ENCODE results near the gene S100A9.

The S100A9 gene

DNA sequence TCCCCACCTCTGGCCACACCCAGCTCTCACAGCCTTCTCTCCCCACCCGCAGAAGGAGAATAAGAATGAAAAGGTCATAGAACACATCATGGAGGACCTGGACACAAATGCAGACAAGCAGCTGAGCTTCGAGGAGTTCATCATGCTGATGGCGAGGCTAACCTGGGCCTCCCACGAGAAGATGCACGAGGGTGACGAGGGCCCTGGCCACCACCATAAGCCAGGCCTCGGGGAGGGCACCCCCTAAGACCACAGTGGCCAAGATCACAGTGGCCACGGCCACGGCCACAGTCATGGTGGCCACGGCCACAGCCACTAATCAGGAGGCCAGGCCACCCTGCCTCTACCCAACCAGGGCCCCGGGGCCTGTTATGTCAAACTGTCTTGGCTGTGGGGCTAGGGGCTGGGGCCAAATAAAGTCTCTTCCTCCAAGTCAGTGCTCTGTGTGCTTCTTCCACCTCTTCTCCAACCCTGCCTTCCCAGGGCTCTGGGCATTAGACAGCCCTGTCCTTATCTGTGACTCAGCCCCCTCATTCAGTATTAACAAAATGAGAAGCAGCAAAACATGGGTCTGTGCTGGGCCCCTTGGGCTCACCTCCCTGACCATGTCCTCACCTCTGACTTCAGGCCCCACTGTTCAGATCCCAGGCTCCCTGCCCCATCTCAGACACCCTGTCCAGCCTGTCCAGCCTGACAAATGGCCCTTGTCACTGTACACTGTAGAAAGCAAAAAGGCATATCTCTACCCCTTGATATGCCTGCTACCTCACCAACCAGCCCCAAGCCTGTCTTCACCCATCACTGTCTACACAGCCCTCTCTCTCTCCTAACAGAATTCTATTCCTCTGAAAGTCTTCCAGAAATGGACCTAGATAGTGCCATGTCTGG is 3.2 kb downstream of the S100A9 start:
- DNase-seq (ENCODE audit: low read depth in 2 of 2), result no peak

DNA sequence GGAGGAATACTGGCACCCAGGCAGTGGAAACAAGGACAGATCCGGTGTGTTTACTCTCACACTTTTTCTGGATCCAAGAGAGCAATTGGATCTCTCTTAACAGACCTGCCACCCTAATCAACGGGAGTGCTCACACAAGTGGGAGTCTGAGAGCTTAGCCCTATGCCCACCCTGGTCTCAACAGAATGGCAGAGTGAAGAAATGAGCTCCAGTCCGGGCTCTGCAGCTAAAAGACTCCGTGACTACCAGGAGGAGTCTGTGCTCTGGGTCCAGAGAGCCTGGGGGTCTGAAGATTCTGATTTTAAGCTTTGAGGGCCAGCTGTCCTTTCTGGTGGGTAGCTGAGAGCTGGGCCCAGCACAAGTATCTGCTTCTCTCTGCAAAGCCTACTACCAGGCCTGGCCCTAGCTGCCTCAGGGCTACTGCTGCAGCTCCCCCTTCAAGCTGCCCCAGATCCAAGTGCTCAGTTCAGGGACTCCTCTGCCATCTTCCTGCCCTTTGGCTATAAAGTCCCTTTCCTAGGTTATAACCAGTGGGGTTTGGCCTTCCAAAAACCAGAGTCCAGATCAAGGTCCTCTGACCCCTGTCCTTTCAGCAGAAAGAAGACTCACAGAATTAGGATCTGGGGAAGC is 3.9 kb downstream of the S100A9 start:
- DNase-seq (ENCODE audit: low read depth in 2 of 2), result no peak

DNA sequence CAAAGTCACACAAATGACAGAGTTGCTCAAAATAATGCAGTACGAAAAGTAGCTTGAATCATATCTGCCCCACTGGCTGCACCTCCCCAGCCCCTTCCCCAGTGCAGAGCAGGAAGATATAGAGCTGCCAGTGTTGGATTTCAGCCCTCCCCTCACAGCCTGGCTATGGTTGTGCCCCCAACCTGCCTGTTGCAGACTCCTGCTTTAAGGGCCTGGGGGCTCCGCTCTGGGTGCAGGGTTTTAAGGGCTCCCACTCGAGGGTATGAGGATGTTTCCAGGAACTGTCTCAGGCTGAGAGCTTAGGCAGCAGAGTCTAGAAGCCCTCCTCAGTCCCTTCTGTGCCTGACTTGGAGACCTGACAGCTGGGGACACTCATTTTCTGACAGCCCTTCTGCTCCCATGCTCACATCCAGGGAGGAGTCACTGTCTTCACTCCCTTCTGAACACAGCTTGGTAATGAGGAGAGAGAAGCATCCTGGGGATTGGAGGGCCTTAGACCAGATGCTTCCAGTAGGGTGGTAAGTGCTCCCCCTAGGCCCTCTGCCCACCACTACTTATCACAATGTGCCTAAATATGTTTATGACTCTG is 4.6 kb downstream of the S100A9 start:
- DNase-seq (ENCODE audit: low read depth in 2 of 2), result no peak

DNA sequence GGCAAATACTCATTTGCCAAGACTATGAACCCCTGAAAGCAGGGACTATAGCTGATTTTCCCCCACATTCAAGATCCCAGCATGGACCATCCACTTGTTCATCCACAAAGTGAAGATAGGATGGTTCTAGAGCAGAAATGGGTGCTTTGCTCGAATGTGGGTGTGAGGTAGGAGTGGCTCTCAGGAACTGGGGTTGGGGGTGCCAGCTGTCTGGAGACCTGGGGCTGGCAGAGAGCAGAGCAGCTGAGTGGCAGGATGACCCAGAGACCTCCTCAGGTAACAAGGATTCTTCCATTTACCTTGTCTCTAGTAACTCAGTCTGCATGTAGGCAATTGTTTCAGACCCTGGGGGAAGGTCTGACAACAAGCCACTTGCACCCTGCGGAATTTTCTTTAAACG is 6.0 kb downstream of the S100A9 start:
- DNase-seq (ENCODE audit: low read depth in 2 of 2), result no peak

DNA sequence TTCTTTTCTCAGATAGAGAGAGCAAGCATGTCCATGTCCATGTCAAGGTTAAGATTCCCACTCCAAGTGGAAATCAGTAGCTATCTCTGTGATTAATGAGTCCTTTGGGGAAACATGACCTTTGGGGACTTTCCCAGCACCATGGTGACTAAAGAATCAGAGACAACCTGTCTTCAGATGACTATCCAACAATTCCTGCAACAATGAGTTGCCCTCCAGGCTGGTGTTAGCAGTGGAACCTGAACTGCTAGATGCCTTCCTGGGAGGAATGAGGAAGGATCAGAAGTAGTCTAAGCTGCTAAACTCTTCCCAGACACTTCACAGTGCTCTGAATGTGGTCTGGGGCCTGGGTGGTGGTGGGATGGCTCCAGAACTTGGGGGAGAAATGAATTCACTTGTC is 6.5 kb downstream of the S100A9 start:
- DNase-seq (ENCODE audit: low read depth in 2 of 2), result no peak

DNA sequence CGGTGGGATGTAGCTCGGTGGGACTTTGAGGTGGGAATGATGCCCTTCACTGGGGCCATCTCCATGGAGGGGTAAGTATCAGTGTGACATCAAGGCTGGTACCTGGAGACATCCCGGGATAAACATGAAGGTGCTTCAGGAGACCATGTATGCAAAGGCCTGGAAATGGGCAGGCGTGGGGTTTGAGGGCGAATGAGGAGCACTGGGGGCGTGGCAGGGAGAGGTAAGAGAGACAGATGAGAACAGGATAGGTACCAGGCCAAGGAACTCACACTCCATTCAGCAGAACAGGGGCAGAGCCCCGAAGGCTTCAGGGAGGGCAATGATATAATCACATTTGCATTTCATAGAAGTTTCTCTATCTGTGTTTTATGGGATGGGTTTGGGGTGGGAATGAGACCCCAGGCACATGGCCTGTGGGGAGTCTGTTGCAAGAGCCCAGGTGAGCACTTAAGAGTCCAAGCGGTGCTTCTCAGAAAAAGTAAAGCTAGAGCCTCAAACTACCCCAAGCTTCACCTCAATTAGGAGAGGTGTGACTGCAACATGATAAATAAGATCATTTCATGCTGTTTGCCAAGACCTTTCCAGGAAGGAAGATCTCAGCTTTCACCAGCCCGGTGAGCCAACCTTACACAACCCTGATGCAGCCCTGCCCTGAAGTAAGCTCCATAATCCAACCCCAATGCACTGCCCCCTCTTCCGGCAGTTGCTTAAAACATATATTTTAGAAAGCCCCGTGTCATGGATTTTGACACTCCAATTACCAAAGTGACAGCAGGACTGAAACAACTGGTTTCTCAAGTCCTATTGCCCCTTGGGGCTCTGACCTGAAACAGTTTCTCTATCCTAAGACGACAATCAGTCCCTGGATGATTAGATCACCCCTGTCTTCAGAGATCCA is 7.4 kb downstream of the S100A9 start:
- DNase-seq (ENCODE audit: low read depth in 2 of 2), result no peak

DNA sequence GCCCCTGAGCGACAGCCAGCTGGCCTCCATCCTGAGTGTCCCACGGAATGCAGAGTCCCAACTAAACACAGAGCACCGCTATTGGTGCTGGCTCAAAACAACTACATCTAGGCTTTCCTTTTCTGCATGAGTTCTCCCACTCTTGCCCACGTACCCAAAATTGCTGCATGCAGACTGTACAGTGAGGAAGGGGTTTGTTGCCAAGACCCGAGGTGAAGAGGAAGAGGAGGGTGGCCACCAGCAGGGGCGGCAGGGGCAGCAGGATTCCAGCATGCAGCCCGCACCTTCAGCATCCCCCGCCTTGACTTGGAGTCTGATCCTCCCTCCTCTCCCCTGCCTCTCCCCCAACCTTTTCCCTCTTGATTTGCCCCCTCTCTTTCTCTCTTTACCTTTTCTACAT is 8.0 kb downstream of the S100A9 start:
- DNase-seq (ENCODE audit: low read depth in 2 of 2), result no peak

DNA sequence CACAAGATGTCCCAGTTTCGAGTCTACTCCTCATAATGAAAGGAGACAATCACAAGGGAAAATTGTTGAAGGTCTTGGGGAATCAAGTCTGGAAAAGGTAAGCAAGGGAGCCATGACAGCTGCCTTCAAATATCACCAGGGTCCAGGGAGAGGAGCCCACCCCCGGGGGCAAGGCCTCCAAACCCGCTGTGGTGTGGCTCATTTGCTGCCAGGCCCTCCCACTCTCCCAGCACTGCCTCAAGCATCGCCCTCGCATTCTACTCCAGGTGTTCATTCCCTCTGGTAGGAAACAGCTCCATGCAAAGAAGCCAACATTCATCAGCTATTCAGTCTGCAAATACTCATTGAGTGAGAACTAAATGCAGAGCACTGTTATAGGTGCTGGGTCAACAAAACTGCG is 8.6 kb downstream of the S100A9 start:
- no peak for DNase-seq (ENCODE audit: low read depth in 2 of 2)

DNA sequence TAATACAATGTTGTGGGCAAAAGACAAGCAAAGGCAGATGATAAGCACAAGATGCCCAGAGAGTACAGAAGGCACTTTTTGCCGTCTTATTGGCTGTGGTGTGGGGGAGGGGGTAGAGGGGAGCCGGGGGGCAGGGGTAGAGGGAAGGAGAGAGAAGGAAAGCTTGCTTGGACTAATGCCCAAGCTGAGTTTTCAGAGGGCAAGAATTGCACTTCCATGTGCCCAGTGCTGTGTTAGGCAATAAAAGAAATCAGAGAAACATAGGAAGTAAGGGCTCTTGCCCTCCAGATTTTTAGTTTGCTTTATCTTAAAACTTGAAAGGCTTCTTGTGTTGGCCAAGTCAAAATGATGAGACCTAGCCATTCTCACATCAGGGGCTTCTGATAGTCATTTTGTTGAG is 9.4 kb downstream of the S100A9 start:
- no peak for DNase-seq (ENCODE audit: low read depth in 2 of 2)

DNA sequence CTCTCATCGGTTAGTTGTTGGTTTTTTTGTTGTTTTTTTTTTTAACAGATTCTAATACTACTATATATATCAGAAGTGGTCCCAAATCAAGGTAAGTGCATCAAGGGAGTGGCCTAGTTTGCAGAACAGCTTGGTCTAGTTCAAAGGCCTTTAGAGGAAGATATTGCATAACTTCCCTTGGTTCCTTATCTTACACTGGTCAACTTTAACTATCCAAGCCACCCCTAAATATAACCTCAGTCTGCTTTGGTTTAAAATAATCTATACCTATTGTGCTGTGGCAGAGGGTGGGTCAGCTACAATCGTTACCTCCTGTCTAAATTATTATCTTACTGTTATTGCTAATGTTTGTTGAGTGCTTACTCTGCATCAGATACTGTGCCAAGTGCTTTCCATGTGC is 10.8 kb downstream of the S100A9 start:
- DNase-seq (ENCODE audit: low read depth in 2 of 2), result no peak

DNA sequence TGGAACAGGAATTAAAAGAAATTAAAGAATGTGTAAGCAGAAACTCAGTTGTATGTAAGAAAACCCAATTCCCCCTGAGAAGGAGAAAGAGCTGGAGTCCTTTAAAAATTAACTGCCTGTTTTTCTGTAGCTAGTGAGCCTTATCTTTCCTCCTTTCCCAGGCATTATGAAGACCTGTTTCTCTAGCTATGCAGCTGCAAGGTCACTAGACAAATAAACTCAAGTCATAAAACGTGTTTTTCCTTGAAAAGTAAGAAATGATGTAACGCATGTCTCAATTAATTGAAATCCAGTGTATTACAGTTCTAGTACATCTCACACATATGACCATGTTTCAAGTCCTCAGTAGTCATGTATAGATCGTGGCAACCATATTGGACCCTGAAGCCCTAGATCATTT is 12.5 kb downstream of the S100A9 start:
- DNase-seq (ENCODE audit: low read depth in 2 of 2), result no peak

DNA sequence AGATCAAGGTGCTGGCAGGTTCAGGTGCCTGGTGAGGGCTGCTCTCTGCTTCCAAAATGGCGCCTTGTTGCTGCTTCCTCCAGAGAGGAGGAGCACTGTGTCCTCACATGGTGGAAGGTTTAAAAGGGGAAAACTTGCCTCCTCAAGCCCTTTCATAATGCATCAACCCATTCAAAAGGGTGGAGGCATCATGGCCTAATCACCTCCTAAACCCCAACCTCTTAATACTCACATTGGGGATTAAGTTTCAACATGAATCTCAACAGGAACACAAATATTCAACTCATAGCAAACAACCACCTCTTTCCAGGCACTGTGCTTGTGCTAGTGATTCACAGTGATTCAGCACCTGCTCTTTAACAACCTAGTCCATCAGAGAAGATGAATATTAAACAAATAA is 13.6 kb downstream of the S100A9 start:
- no peak for DNase-seq (ENCODE audit: low read depth in 2 of 2)

DNA sequence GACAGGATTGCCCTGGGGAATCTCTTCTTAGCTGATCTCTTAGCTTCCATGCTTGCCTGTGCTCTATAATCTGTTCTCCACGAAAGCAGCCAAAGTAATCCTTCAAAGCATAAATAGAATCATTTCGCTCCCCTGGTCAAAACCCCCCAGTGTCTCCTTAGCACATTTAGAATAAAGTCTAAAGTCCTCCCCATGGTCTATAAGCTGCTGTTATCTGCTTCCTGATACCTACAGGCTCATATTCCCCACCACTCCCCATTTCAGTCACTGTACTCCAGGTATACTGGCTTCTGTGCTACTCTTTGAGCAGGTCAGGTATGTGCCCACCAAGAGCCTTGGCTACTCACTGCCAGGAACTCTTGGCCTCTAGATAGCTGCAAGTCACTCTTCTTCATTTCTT is 14.9 kb downstream of the S100A9 start:
- DNase-seq (ENCODE audit: low read depth in 2 of 2), result no peak

DNA sequence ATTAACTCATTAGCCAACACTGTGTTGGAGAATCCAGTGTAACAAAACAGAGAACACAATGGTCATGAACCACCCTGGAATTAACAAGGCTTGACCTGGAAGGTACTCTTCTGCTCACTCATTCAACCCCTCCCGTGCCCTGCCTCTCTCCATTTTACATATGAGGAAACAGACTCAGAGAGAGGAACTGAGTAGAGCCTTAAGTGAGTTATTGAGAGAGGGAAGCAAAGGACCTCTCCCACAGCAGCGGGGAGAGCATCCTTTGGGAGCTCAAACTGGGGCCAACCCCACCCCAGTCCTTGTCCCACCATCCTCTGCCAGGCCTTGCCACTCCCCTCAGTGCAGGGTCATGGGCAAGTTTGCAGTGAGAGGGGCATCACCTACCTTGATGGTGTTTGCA is 16.4 kb downstream of the S100A9 start:
- no peak for DNase-seq (ENCODE audit: low read depth in 2 of 2)

DNA sequence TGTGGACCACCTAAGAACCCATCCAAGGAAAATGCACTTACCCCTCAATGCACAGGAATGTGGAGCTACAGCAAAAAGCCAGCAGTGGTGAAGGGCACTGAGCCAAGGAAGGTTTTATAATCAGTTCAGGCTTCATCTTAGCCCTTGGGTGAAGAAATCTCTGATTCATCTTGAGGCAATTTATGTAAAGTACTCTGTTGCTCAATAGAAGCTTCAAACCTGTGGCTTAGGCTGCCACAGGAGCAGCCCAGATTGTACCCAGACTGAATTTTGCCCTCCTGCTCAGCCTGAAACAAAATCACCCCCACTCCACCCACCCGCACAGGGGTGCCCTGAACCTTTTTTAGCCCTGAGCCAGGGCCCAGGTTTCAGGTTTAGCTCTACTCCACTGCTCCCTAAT is 17.9 kb downstream of the S100A9 start, which contains the start of gene S100A12:
Gene S100A12, minus strand, starts transcription at position 111 of the 400 bp plus-strand sequence. CDS start 1,029 bp downstream, outside the sequence.
- no peak for DNase-seq (ENCODE audit: low read depth in 2 of 2)

DNA sequence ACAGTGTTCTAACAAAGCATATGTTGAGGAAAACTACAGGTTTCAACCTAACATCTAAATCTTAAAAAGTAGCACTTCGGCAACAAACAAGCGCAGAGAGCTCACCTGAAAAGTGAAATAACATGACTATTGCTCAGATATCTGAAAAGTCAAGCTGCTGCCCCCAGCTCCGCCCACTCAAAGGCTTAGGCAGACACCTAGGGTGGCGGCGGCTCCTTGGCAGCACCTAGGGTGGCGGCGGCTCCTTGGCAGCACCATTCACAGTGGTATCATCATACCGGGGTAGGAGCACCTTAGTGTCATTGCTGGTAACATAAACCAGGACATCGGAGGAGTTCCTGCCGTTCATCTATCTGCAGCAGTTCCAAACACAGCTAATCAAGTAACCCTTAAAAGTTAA is 21.9 kb downstream of the S100A9 start:
- DNase-seq (ENCODE audit: low read depth in 2 of 2), result no peak

DNA sequence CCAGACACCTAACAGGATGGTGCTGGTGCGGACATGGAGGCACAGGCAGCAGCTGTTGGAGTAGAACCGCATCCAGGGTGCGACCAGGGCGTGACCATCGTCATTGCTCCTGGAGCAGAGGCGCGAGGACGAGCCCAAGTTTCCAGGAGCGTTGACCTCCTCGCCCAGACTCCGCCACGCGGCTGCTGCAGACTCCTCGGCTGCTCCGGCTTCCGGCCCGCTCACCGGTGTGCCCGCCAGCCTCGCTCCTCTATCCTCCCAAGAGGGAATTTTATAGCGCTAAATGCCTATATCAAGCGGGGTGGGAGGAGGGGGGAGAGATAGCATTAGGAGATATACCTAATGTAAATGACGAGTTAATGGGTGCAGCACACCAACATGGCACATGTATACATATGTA is 23.1 kb downstream of the S100A9 start:
- no peak for DNase-seq (ENCODE audit: low read depth in 2 of 2)

DNA sequence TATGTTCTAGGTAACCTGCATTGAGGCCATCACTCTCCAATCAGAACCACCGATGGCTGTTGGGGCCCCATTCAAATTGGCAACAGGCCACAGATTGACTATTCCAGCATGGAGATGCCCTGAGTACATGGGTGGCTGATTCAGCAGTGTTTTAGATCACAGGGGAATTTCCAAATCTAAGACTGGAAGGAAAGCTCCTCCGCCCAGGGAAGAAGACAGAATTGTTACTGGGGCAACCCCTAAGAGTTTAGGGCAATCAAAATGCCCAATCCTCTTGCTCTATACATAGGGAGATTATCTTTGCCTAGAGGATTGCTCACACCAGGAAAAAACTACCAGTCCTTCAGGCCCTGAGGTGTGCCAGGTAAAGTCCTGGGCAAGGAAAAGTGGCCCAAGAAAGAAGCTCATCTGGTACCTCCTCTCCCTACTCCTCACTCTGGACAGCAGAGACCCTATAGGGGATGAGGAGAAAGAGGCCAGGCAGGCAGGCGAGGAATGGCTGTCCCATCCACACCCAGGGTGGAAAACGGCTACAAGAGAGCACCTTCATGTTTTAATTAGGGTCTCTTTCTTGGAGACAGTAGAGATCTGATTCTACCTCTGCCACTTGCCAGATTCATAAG is 27.4 kb downstream of the S100A9 start:
- DNase-seq (ENCODE audit: low read depth in 2 of 2), result no peak

DNA sequence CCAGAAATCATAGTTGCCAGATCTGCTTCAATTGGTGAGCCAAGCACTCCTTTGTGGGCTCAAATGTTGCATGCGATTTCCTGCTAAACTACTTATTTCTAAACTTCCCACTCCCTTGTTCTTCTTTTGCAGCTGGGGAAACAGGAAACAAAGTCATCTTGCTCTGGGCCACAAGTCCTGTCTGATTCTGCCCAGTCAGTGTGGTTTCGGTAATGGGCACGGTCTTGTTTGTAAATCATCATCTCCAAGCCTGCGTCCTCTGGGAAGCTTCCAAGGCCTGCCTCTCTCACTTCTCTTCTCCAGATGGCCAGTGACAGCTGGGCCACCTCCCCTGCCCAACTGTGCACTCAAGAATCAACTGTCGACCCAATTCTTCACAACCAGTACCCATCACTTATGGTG is 28.8 kb downstream of the S100A9 start:
- no peak for DNase-seq (ENCODE audit: low read depth in 2 of 2)

DNA sequence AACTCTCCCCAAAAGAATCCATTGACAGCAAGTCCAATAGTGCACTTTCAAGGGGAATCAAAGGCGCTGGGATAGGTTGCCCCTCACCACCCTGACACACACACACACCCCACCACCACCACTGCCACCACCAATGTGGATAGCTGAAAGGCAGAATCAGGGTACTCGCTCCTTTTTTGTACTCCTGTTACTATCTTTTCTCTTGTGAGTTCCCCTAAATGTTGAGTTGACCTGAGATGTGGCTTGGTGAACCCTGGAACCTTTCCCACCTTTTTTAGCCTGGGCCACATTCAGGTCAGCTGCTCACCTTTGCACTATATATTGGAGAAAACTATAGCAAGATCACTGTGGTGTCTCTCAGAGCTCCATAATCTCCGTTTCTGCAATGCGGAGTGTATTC is 29.3 kb downstream of the S100A9 start:
- no peak for DNase-seq (ENCODE audit: low read depth in 2 of 2)

DNA sequence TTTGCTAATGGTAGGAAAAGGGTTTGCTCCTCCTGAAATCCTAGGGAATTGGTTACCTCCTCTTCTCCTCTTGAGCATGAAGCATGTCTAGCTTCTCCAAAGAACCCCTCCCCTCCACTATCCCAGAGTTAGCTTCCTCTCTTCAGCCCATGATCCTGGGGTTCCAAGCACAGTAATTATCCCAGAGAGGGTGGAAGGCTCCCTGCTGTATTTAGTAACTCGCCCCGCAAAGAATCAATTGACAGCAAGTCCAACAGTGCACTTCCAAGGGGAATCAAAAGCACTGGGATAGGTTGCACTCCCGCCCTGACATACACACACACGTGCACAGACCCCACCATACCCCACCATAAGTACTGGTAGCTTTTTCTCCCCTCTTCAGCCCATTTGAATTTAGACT is 30.1 kb downstream of the S100A9 start:
- DNase-seq (ENCODE audit: low read depth in 2 of 2), result no peak

DNA sequence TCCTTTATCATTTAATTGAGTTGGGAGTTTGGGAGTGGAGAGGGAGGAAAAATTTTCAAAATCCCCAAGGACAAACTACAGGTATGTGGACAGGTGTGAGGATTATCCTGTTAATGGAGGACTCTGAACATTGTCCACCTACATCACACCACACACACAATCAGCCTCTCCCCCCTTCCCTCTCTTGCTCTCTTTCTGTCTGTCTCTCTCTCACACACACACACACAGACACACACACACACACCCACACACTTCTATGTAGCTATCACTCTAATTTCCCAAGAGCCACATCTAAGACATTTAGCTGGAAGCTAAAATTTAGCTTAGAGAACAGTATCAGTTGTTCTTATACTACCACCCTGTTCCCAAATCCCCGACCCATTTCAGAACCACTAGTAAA is 31.7 kb downstream of the S100A9 start:
- DNase-seq (ENCODE audit: low read depth in 2 of 2), result no peak

All from stimulated activated CD8-positive, alpha-beta memory T cell treated with anti-CD3 and anti-CD28 coated beads, Interleukin-7, amount 100 ng/mL, for 4 hours (primary cell).